SHP77 (cell line): Measurements from ENCODE around the gene MEX3D.
A peak's percentile ranks its signal among the peaks of the same experiment; 100 is the strongest.

Experiments used
- DNase-seq, 2 experiments: peaks; one replicate each; lab custom pipeline; 2025; lab: John Stamatoyannopoulos, UW

MEX3D gene

GRCh38 chr19:1593501-1593772 is 25.3 kb upstream of the MEX3D start:
- DNase-seq: no peak

- peak; percentile 89 to 92 for DNase-seq
Observed at GRCh38 chr19:1592755-1593500, 24.8 kb upstream of the MEX3D start, which contains the start of gene MBD3. Gene MBD3, minus strand, starts transcription at chr19:1592865. Its CDS starts 234 bp downstream, at chr19:1592631.

- DNase-seq: peak; percentile 84 to 87
Observed at GRCh38 chr19:1592024-1592754, 24.1 kb upstream of the MEX3D start.

GRCh38 chr19:1591421-1592023 is 23.4 kb upstream of the MEX3D start:
- peak in 1 of 2 experiments; percentile 17 for DNase-seq

GRCh38 chr19:1590641-1591397 is 22.7 kb upstream of the MEX3D start:
- DNase-seq: no peak

GRCh38 chr19:1587872-1588271 is 19.7 kb upstream of the MEX3D start:
- DNase-seq: no peak

- no peak for DNase-seq
Observed at GRCh38 chr19:1585243-1585580, 17.1 kb upstream of the MEX3D start.

GRCh38 chr19:1584500-1585242 is 16.5 kb upstream of the MEX3D start:
- DNase-seq: no peak

GRCh38 chr19:1582201-1582600 is 14.1 kb upstream of the MEX3D start:
- DNase-seq: no peak

- DNase-seq: no peak
Observed at GRCh38 chr19:1580957-1581356, 12.8 kb upstream of the MEX3D start.

GRCh38 chr19:1580382-1580781 is 12.3 kb upstream of the MEX3D start:
- DNase-seq: no peak

GRCh38 chr19:1579222-1579621 is 11.1 kb upstream of the MEX3D start:
- no peak for DNase-seq

- no peak for DNase-seq
Observed at GRCh38 chr19:1577929-1578618, 9.9 kb upstream of the MEX3D start.

GRCh38 chr19:1577090-1577928 is 9.2 kb upstream of the MEX3D start:
- no peak for DNase-seq

- DNase-seq: no peak
Observed at GRCh38 chr19:1576242-1577089, 8.3 kb upstream of the MEX3D start.

GRCh38 chr19:1575323-1576241 is 7.5 kb upstream of the MEX3D start:
- no peak for DNase-seq

- DNase-seq: no peak
Observed at GRCh38 chr19:1574354-1575136, 6.4 kb upstream of the MEX3D start.

- no peak for DNase-seq
Observed at GRCh38 chr19:1572795-1573194, 4.7 kb upstream of the MEX3D start.
